AG04449 (cell line): Measurements from ENCODE around the gene PAX6.

Experiments used
- CTCF ChIA-PET: fragments of 350-600 bp; formaldehyde crosslinking; extraction: SDS; loops from one replicate; lab custom pipeline; 2021; ENCODE audit warnings: antibody characterized with exemption; lab: Yijun Ruan, JAX
- POLR2A ChIA-PET: fragments of 400-600, 350-600 bp; formaldehyde crosslinking; extraction: SDS; loops from one replicate; lab custom pipeline; 2020; ENCODE audit warnings: antibody characterized with exemption, inconsistent platforms; lab: Yijun Ruan, JAX
- DNase-seq: peaks from one replicate; pipeline ENCODE4 v3.0.0-alpha.2; 2010; ENCODE audit warnings: low read depth, low spot score
- H3K4me3 ChIP-seq: 2 replicates; pipeline ENCODE4 v1.5.1; 2011; ENCODE audit warnings: low read depth, mild to moderate bottlenecking, control low read depth, low read length
- TF ChIP-seq, protein P1 (sequence below): IDR thresholded peaks from one replicate; pipeline ENCODE4 v1.5.1; 2011; ENCODE audit warnings: mild to moderate bottlenecking, moderate library complexity, low read length, control low read depth, inconsistent platforms; ENCODE audit not compliant: insufficient read depth; ENCODE audit errors: missing control alignments

PAX6 gene

DNA sequence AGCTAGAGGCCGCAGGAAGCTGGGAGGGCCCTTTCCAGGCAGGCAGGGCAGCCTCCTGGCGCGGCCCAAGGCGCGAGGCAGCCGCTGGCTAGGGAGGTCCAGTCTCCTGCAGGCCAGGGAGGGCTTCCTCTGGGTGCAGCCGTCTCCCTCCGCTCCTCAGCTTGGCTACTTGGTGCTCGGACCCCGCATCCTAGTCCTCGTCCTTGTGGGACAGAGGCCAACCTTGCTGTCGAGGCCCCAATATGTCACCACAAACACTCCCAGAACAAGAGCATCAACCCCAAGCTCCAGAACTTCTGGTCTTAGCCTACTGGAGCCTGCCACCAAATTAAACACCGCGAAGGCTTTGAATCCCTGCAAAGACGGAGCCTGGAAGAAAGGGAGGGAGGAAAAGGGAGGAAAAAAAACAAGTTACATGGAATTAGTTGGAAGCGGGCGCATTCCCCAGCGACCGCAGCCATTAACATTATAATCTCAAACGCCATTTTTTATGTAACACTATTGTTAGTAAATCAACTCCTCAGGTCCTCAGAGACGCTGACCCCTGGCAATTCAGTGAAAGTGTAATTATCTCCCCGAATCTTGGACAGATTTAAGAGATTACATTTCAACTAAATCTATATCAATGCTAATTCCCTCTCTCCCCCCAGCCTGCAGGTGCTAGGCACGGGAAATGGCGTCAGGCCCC is 12.7 kb upstream of the PAX6 start:
- ChIA-PET POLR2A (no interaction called here), CTCF (interaction anchor here (2.6 kb wide), 1 partner anchor 47 kb away, joined by 9 read pairs; no protein-coding TSS in a partner anchor)
- no peak overlapping the region for H3K4me3 ChIP-seq
- DNase-seq = no peak
- TF ChIP-seq, protein P1, sequence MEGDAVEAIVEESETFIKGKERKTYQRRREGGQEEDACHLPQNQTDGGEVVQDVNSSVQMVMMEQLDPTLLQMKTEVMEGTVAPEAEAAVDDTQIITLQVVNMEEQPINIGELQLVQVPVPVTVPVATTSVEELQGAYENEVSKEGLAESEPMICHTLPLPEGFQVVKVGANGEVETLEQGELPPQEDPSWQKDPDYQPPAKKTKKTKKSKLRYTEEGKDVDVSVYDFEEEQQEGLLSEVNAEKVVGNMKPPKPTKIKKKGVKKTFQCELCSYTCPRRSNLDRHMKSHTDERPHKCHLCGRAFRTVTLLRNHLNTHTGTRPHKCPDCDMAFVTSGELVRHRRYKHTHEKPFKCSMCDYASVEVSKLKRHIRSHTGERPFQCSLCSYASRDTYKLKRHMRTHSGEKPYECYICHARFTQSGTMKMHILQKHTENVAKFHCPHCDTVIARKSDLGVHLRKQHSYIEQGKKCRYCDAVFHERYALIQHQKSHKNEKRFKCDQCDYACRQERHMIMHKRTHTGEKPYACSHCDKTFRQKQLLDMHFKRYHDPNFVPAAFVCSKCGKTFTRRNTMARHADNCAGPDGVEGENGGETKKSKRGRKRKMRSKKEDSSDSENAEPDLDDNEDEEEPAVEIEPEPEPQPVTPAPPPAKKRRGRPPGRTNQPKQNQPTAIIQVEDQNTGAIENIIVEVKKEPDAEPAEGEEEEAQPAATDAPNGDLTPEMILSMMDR = no peak

DNA sequence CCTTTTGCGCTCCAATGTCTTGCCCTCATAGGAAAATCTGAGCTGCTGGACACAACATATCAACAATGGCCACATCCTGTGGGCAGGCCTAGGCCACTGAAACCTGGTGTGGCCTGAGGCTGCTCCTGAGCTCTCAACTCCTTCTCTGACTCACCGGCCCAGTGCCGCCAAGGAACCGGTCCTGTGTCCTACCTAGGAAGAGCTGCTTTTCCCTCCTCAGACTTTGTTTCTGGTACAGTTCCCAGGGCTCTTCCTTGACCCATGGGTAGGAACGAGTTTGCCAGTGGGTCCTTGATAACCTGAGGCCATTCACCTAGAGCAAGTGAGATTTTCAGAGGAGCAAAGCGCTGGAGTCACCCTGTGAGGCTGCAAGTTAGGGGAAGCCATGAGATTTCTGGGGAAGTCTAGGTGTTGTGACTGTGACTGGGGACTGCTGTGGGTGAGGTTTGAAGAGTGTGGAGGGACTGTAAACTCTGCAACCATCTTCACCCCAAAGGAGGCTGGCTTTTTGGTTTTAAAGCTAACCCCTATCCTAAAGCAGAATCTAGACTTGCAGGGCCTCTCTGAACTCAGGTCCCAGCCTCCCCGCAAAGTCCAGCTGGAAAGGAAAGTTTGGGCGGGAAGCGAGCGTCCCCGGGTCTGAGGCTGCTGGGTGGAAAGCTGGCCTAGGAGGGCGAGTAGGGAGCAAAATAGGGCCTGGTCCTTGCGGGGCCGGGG is 12.0 kb upstream of the PAX6 start:
- DNase-seq = no peak
- CTCF ChIA-PET = interaction anchor here (2.6 kb wide), 1 partner anchor 48 kb away, joined by 9 read pairs; no protein-coding TSS in a partner anchor
- no peak overlapping the region for H3K4me3 ChIP-seq
- POLR2A ChIA-PET = no interaction called here
- TF ChIP-seq, protein P1 = no peak

- H3K4me3 ChIP-seq = no peak overlapping the region
- TF ChIP-seq, protein P1 = no peak
- POLR2A ChIA-PET = no interaction called here
- CTCF ChIA-PET = no interaction called here
- no peak for DNase-seq
These were observed 11.2 kb upstream of the PAX6 start for GRCh38 chr11:31822175-31822926.

DNA sequence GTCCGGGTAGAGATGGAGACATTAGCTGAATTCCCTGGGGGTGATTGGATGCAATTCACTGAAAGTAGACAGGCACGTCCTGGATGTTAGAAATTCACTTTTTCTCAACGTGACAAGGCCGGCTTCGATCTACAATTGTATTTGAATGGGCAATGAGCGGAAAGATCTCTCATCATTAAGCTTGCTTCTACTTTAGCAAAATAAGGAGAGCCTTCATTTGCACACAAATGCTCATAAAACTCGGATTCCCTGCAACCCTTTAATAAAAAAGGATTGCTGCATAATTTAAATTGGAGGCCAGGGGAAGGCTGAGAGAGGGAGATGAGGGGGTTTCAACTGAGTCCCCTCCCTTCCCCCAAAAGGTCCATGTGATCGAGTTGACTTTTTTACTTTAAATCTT is 10.6 kb upstream of the PAX6 start:
- H3K4me3 ChIP-seq = no peak overlapping the region
- no peak for DNase-seq
- CTCF ChIA-PET = no interaction called here
- POLR2A ChIA-PET = no interaction called here
- TF ChIP-seq, protein P1 = no peak

- DNase-seq = no peak
- ChIA-PET POLR2A (no interaction called here), CTCF (no interaction called here)
- TF ChIP-seq, protein P1 = no peak
- no peak overlapping the region for H3K4me3 ChIP-seq
These were observed 10.2 kb upstream of the PAX6 start for GRCh38 chr11:31821235-31821764.
